ENCODE measurements around the gene PRKCSH.
"Not testable (repeated sequence)": the region's sequence is repeated elsewhere in the genome, so short reads cannot be mapped to it uniquely, and the experiment has no call there.

Gene PRKCSH

DNA sequence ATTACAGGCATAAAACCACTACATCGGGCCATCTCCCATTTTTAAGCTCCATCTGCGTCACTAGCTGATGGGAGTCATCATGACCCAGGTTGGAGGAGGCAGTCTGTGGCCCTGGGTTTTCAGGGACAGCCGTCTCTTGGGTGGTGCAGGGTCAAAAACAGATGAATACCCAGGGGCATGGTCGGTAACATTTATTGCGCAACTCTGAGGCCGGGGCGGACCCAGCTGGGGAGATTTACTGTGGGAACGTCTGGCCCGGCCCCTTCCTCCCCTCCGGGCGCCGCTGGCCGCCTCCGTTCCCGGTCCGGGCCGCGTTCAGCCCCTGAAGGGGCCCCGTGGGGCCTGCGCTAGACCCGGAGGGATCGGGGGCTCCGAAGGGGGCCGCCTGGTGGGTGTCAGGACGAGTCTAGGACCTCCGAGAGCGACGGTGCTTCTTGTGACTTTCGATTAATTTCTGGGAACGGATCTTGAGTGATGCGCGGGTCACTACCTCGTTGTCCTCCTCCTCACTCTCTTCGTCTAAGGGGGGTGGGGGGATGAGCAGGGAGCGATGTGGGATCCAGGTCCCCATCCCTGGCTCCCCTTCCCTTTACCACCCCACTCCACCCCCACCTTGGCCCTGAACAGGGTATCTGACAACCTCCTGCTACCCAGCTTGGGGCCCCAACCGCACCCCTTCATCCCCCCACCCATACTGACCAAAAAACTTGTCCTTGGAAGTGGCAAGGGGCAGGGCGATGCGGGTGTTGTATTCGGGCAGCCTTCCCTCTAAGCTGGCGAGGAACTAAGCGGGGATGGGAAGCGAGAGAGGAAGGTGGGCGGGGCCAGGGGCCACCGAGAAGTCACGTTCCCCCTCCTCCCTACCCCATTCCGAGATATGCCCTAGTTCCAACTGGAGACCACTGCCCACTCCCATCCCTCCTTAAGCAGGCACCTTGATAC, 14.7 kb upstream of the PRKCSH start:
- no peak for DNase-seq (ENCODE audit: low read depth in 2 of 2)

DNA sequence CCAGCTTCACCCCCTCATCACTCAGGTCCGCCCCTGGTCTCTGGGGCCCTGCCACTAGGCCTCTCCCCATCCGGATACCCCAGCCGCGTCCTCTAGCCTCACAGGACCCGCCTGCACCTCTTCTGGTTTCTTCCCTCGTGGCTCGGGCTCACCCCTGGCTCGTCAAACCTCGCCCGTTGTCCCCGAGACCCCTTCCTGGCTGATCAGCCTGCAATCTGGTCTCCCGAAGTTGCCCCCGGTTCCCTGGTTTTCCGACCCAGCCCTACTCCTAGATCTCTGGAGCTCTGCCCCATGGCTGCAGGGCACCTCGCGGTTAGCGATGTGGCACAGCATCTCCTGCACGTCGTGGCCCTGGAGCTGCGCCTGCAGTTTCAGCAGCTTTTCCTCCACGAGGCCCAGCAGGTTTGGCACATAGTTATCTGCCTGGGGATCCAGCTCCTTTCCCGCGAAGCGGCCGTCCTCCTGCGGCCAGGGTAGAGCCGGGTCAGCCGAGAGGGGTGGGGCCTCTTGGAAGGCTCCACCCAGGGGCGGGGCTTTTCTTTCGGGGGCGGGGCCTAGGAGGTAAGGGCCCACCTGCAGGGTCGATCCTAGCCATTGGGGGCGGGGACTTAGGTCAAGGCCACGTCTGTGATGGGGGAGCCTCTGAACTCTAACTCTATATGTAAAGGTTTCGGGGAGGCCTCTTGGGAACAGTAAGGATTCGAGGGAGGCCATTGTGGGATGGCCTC, 13.9 kb upstream of the PRKCSH start:
- no peak for DNase-seq (ENCODE audit: low read depth in 2 of 2)

DNA sequence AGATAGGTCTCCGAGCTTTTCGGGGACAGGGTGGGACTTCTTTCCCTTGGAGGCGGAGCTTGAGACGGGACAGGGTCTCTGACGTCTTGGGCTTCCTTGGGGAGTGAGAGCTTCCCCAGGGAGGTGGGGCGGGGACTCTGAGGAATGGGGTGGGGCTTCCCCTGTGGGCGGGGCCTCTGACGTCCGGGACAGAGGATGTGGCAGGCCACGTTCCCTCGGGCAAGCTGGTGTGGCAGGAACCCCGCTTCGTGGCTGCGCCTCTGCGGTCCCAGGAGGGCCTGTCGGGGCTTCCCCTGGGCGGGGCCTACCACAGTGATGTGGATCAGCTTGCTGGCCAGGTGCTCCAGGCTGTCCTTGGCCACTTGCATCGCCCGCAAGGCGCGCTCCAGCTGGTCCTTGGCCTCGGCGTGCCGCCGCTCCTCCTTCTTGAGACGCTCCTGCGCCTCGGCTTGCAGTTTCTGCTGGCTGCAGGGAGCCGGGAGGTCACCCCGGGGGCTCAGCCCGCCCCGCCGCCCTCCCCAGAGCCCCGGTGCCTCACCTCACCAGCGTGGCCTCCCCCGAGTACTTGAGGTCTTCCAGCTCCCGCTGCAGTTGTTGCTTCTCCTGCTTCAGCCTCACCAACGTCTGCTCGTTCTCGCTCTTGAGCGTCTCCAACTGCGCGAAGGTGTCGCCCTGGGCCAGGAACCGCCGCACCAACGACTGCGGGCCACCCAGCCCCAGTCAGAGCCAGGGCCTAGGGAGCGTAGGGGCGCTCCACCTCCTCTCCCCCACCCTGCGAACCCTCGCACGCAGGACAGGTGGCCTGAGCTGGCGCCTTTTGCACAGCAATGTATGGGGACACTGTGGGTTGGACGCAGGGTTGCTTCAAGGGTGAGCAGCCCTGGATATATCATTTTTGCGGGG, 13.0 kb upstream of the PRKCSH start:
- peak; percentile 24 to 64 for DNase-seq (ENCODE audit: low read depth in 2 of 2)

- DNase-seq (ENCODE audit: low read depth in 2 of 2) = no peak
These were observed 12.2 kb upstream of the PRKCSH start for GRCh38 chr19:11423164-11423790.

DNA sequence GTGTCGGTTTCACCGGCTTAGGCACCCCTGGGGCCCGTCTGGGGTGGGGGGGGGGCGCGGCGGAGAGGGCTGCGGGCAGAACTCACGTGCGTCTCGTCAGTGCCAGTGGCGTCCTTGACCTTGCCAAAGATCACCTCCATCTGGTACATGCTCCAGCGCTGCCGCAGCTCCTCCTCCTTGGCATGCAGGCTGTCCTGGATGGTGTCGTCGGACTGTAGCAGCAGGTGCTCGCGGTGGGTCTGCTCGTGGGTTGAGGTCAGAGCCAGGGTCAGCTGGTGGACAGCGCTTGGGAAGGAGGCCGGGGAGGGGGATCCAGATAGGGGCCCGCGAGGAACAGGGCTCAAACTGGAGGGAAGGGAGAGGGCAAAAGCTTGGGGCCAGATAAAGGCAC, 11.6 kb upstream of the PRKCSH start:
- no peak for DNase-seq (ENCODE audit: low read depth in 2 of 2)

DNA sequence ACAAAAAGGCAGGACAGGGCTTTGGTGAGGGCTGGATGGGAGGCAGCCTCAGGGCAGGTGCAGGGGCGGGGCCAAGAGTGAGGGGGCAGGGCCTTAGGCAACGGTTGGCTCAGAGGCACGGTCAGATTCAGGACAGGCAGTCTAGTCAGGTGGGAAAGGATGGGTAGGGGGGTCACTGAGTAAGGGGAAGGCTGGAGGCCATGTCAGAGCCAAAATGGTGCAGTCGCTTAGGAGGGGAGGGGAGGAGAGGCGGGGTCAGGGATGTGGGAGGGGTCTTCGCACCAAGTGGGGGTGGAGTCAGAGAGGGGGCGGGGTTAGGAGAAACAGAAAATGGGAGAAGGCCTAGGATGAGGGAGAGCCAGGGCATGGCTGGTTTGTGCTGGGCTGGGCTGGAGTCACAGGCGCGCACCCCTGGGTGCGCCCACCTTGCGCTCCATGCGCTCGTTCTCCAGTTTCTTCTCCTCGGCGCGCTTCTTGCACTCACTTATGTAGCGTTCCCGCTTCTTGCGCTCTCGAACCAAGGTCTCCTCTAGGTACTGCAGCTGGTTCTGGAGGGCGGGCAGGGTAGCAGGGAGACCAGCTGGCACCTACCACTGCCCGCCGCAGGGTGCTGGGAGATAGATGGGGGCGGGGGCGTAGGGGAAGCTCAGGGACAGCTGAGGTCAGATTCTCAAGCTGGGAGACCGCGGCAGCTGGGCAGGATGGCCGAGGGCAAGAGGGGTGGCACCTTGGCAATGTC, 9.5 kb upstream of the PRKCSH start:
- DNase-seq (ENCODE audit: low read depth in 2 of 2) = no peak

- DNase-seq (ENCODE audit: low read depth in 2 of 2) = no peak
These were observed 8.8 kb upstream of the PRKCSH start for GRCh38 chr19:11426656-11427055.

DNA sequence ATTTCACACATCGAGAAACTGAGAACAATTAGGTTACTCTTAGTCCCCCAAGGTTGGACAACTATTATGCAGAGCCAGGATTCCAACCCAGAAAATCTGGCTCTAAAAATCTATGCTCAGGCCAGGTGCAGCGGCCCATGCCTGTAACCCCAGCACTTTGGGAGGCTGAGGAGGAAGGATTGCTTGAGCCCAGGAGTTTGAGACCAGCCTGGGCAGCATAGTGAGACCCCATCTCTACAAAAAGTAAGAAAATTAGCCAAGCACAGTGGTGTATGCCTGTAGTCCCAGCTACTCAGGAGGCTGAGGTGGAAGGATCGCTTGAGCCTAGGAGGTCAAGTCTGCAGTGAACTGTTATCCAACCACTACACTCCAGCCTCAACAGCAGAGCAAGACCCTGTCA, 1.9 kb upstream of the PRKCSH start:
- DNase-seq (ENCODE audit: low read depth in 2 of 2) = not testable (repeated sequence)

GRCh38 chr19:11434703-11435056, 755 bp upstream of the PRKCSH start:
- DNase-seq (ENCODE audit: low read depth in 2 of 2) = no peak

DNA sequence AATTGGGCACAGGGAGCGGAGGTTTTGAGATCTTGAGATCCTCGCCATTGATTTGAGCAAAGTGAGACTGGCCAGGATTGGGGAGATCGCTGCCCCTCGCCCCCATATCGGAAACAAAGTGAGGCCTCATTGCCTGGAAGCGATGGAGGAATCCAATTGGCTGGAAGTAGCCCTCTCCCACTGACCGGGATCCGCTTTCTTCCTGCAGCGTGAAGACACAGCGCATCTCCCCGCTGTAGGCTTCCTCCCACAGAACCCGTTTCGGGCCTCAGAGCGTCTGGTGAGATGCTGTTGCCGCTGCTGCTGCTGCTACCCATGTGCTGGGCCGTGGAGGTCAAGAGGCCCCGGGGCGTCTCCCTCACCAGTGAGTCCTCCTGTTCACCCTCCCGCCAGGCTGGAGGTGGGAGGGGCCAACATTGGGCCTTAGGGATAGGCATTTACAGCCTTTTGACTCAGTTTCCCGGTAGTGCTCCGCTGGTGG, 438 bp downstream of the PRKCSH start:
- no peak for DNase-seq (ENCODE audit: low read depth in 2 of 2)

DNA sequence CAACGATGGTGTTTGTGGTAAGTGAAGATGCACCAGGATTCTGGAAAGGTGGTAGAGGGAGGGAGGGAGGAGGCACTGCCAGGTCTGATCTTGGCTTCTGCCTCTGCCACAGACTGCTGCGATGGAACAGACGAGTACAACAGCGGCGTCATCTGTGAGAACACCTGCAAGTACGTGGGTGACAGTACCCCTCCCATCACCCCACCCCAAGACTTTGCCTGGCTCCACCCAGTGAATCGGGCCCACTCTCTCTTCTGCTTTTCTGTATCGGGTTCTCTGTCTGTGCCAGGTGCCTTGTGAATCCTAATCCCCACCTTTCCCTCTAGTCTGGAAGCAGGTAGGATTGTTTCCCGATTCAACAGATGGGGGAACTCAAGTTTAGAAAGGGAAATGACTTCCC, 2.5 kb downstream of the PRKCSH start:
- DNase-seq (ENCODE audit: low read depth in 2 of 2) = no peak

GRCh38 chr19:11444059-11444458, 8.6 kb downstream of the PRKCSH start:
- no peak for DNase-seq (ENCODE audit: low read depth in 2 of 2)

DNA sequence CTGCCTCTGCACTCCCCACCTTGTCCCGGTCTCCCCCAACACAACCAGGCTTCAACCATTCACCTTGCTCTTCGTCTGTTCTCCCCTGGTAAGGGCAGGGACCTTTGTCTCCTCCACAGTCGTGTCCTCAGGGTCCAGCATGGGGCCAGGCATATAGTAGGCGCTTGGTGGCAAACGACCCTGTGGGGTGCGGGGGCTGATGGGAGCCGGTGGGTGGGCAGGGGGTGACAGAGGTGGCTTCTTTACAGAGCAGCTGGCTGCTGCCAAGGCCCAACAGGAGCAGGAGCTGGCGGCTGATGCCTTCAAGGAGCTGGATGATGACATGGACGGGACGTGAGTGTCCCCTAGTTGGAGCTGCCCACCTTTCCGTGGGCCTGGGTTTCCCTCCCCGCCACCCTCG, 9.7 kb downstream of the PRKCSH start:
- no peak for DNase-seq (ENCODE audit: low read depth in 2 of 2)

GRCh38 chr19:11446271-11446651, 10.8 kb downstream of the PRKCSH start:
- no peak for DNase-seq (ENCODE audit: low read depth in 2 of 2)

DNA sequence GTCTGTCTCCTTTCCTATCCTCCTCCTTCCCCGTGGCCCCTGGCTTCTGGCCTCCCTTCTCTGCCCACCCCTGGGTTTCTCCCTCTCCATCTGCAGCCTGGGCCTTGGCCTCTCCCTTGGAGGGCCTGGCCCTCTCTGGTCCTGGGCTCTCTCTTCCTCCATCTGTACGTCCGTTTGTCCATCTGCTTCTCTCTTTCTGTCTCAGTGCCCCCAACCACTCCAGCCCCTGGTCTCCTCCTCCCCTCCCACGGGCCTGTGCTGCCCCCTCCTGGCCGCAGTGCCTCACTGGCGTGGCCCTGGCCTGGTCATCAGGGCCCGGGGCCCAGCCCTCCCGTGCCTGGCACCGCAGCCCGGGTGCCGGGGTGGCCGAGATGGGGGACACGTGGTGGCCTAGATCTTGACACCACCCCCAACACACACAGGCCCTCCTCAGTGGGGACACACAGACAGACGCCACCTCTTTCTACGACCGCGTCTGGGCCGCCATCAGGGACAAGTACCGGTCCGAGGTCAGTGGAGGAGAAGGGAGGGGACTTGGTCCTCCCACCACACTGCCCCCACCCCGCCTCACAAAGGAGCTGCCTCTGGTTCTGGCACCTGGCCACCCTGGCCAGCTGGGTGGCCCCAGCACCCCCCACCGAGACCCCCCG, 11.3 kb downstream of the PRKCSH start:
- DNase-seq (ENCODE audit: low read depth in 2 of 2) = no peak

GRCh38 chr19:11447347-11448262, 12.2 kb downstream of the PRKCSH start:
- DNase-seq (ENCODE audit: low read depth in 2 of 2) = no peak

DNA sequence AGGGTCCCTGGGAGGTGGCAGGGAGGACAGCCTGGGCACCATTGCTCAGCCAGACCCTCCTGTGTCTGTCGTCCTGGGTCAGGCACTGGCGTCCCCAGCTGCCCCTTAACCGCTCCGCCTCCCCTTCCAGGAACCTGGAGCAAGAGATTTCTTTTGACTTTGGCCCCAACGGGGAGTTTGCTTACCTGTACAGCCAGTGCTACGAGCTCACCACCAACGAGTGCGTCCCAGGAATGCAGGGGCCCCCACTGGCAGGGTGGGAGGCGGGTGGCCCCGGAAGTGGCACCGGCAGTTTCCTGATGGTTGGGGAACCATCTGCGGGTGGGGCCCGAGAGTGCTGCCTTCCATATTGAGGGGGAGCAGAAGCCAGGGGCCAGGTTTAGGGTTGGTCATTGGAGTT, 13.0 kb downstream of the PRKCSH start:
- DNase-seq (ENCODE audit: low read depth in 2 of 2) = no peak

GRCh38 chr19:11448923-11449554, 13.6 kb downstream of the PRKCSH start:
- no peak for DNase-seq (ENCODE audit: low read depth in 2 of 2)

Measured in activated CD4-positive, alpha-beta T cell treated with anti-CD3 and anti-CD28 coated beads for 24 hours (primary cell).